ENCODE results near the gene PCNA. TPM values are rescaled to one million over a fixed set of nuclear protein-coding genes. Genes with fewer than 3 reads are reported as not detected.

Gene PCNA
- total RNA-seq, 8 experiments from 2014 or later = 38.4 to 257 (median 86.4) TPM

DNA sequence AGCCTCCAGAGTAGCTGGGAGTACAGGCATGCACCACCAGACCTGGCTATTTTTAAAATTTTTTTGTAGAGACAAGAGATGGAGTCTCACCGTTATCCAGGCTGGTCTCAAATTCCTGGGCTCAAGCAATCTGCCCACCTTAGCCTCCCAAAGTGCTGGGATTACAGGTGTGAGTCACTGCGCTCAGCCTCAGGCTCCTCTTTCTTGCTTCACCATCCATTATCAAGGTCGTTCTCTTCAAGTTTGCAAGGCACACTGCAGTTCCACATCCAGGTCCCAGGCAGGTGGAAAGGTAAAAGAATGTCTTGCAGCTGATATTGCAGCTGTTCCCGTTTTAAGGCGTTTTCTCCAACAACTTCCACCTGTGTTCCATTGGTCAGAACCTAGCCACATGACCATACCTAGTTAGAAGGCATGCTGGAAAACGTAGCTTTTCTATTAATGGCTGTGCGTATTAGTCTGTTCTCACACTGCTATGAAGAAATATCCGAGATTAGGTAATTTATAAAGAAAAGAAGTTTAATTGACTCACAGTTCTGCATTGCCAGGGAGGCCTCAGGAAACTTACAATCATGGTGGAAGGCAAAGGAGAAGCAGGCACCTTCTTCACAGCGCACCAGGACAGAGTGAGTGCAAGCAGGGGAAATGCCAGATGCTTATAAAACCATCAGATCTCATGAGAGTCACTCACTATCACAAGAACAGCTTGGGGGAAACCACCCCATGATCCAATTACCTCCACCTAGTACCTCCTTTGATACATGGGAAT, 51.7 kb downstream of the PCNA start:
- no peak overlapping the region for H3K27ac ChIP-seq
- no peaks in the 10 kb centered on the region for H3K4me1 ChIP-seq (replicated peaks in 1 of 2)
- WGBS, 10 experiments = 40 to 100% (median 89%) methylated on average over 1 to 9 of the region's 9 CpGs; no CpG with 5 or more reads in 1 of the 10 experiments
- in situ Hi-C loops (cut with MboI; ENCODE audit: low pct_unique_long_range_greater_than_20kb in 2 of 9, low sequenced_read_pairs in 9 of 9, unreplicated experiment in 9 of 9) = no loop called here
- ATAC-seq (replicated peaks in 6 of 8) = no peak
- H3K4me3 ChIP-seq = no peak overlapping the region

DNA sequence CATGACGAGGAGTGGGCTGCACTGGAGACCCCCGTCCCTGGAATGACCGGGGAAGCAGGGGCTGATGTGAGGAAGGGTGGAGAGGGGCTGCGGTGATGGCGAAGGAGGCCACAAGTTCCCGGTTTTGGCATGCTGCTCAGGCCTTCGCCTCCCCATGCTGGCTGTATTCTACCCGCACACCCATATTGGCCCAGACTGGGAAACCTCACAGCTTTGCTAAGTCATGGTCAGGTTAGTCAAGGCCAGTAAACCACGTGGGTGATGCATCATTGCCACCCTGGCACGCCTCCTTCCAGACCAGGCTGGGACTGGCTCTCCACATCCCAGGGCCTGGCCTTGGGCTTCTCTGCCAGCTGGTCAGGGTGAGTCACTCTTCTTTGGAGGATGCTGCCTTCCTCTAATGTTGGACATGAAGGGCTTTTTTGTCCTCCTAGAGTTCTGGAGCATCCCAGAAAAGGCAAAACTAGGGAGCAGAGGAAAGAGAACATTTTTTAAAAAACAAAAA, 53.8 kb downstream of the PCNA start:
- no peak overlapping the region for H3K27ac ChIP-seq
- 20 to 100% (median 90%) methylated on average over 1 to 8 of the region's 10 CpGs; no CpG with 5 or more reads in 5 of the 10 experiments for WGBS, 10 experiments
- peak in 3 of 8 experiments; percentile 78 to 98 (median 96) for ATAC-seq (replicated peaks in 6 of 8)
- in situ Hi-C loops (cut with MboI; ENCODE audit: low pct_unique_long_range_greater_than_20kb in 2 of 9, low sequenced_read_pairs in 9 of 9, unreplicated experiment in 9 of 9) = no loop called here
- no peaks in the 10 kb centered on the region for H3K4me1 ChIP-seq (replicated peaks in 1 of 2)
- no peak overlapping the region for H3K4me3 ChIP-seq

DNA sequence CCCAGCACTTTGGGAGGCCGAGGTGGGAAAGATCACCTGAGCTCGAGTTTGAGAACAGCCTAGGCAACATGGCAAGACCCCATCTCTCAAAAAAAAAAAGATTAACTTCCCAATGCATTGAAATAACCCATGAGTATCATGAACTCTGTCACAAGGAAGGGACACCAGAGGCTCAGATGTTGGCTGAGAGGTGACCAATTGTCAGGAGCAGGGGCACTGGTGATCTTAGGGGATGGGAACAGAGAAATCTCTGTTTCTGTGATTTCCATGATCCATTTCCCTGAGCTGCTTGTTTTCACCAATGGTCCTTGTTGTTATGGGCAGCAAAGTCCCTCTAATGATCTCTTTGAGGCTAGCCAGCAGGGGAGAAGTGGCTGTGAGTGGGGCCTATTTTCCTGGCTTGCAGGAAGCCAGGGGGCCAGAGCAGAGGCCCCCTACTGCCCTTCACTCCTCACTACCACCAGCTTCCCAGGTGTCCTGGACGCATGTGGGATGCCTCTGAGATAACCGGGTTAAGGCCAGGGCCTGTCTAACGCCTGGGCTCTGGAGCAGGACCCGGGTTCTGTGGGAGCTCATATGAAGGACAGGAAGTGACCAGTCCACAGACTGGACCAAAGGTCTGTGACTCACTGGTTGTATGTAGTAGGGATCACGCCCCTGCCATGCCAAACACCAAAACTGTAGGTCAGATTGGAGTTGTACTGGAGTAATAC, 54.4 kb downstream of the PCNA start:
- WGBS, 10 experiments = 50 to 93% (median 71%) methylated on average over 1 to 4 of the region's 7 CpGs; no CpG with 5 or more reads in 4 of the 10 experiments
- H3K27ac ChIP-seq = no peak overlapping the region
- no peaks in the 10 kb centered on the region for H3K4me1 ChIP-seq (replicated peaks in 1 of 2)
- in situ Hi-C loops (cut with MboI; ENCODE audit: low pct_unique_long_range_greater_than_20kb in 2 of 9, low sequenced_read_pairs in 9 of 9, unreplicated experiment in 9 of 9) = no loop called here
- H3K4me3 ChIP-seq = no peak overlapping the region
- peak in 2 of 8 experiments; percentile 57 to 68 for ATAC-seq (replicated peaks in 6 of 8)

Other genes starting within 250 kb of the PCNA start
- gene SLC23A2, start 118.4 kb downstream of the PCNA start, total RNA-seq = 10 to 100 TPM in 7 of 8 experiments, 1 to 10 TPM in 1; 7.4 to 35.3 (median 15.4) TPM
- 100 to 1,000 TPM in 3 of 8 experiments, 10 to 100 TPM in 5; 42.3 to 119 (median 87.1) TPM for gene TMEM230, start 6.9 kb downstream of the PCNA start, total RNA-seq
- 10 to 100 TPM; 18.6 to 55.0 (median 32.8) TPM for gene CDS2, start 7.0 kb upstream of the PCNA start, total RNA-seq
- gene PROKR2, start 197.0 kb upstream of the PCNA start, total RNA-seq = under 1 TPM in 3 of 8 experiments, not detected in 5; 0.17 to 0.50 (median 0.24) TPM